GM18507 (cell line): Measurements from ENCODE around the gene CSMD2.

Experiments
- DNase-seq: peaks from one replicate; pipeline ENCODE4 v3.0.0; 2011; ENCODE audit warnings: low read depth; ENCODE audit not compliant: insufficient read length; ENCODE audit errors: extremely low spot score
- FAIRE-seq: peaks from 2 replicates; lab custom pipeline; 2011; peaks lifted over from hg19 to GRCh38; lab: Jason Lieb, UNC

The CSMD2 gene

GRCh38 chr1:33575324-33575879, 589.6 kb downstream of the CSMD2 start:
- no peak for DNase-seq
- no peak for FAIRE-seq

- DNase-seq (no peak), FAIRE-seq (no peak)
Measured at GRCh38 chr1:33573661-33574060, 591.4 kb downstream of the CSMD2 start.

- no peak for DNase-seq
- FAIRE-seq = no peak
Measured at GRCh38 chr1:33572387-33572786, 592.6 kb downstream of the CSMD2 start.

- FAIRE-seq (no peak), DNase-seq (no peak)
Measured at GRCh38 chr1:33569331-33569730, 595.7 kb downstream of the CSMD2 start.

- FAIRE-seq = no peak
- no peak for DNase-seq
Measured at GRCh38 chr1:33563699-33564098, 601.3 kb downstream of the CSMD2 start.

GRCh38 chr1:33562563-33562962, 602.5 kb downstream of the CSMD2 start:
- DNase-seq (no peak), FAIRE-seq (no peak)

GRCh38 chr1:33561576-33561975, 603.5 kb downstream of the CSMD2 start:
- FAIRE-seq (no peak), DNase-seq (no peak)

- no peak for FAIRE-seq
Measured at GRCh38 chr1:33560680-33561079, 604.4 kb downstream of the CSMD2 start.

GRCh38 chr1:33548721-33549120, 616.3 kb downstream of the CSMD2 start:
- DNase-seq (no peak), FAIRE-seq (no peak)

More at GRCh38 chr1:33560680-33561079, 604.4 kb downstream of the CSMD2 start:
- no peak for DNase-seq

- no peak for FAIRE-seq
Measured at GRCh38 chr1:33548319-33548718, 616.7 kb downstream of the CSMD2 start.

GRCh38 chr1:33547576-33547975, 617.5 kb downstream of the CSMD2 start:
- FAIRE-seq = no peak

More at GRCh38 chr1:33548319-33548718, 616.7 kb downstream of the CSMD2 start:
- no peak for DNase-seq

GRCh38 chr1:33541966-33542365, 623.1 kb downstream of the CSMD2 start:
- FAIRE-seq (no peak), DNase-seq (no peak)

More at GRCh38 chr1:33547576-33547975, 617.5 kb downstream of the CSMD2 start:
- DNase-seq = no peak

- no peak for FAIRE-seq
- DNase-seq = no peak
Measured at GRCh38 chr1:33537885-33538284, 627.1 kb downstream of the CSMD2 start.

- FAIRE-seq = no peak
- DNase-seq = no peak
Measured at GRCh38 chr1:33535334-33535733, 629.7 kb downstream of the CSMD2 start.

GRCh38 chr1:33532936-33533335, 632.1 kb downstream of the CSMD2 start:
- no peak for FAIRE-seq
- no peak for DNase-seq

GRCh38 chr1:33532250-33532649, 632.8 kb downstream of the CSMD2 start:
- DNase-seq (no peak), FAIRE-seq (no peak)

GRCh38 chr1:33529957-33530356, 635.1 kb downstream of the CSMD2 start:
- FAIRE-seq (no peak), DNase-seq (no peak)

- no peak for DNase-seq
- FAIRE-seq = no peak
Measured at GRCh38 chr1:33527934-33528333, 637.1 kb downstream of the CSMD2 start.

GRCh38 chr1:33524586-33524985, 640.4 kb downstream of the CSMD2 start:
- DNase-seq (no peak), FAIRE-seq (no peak)

GRCh38 chr1:33519240-33519884, 645.7 kb downstream of the CSMD2 start:
- no peak for FAIRE-seq
- DNase-seq = no peak

- FAIRE-seq (no peak), DNase-seq (no peak)
Measured at GRCh38 chr1:33517596-33518250, 647.3 kb downstream of the CSMD2 start.
